IPS-11a (cell line): ENCODE data around the gene SH3YL1.

Source experiments
- H3K4me3 ChIP-seq: one replicate; pipeline ENCODE4 v1.5.1; 2013; ENCODE audit warnings: low read depth, low read length, control low read depth

The SH3YL1 gene

GRCh38 chr2:223971-224760, 39.7 kb downstream of the SH3YL1 start:
- H3K4me3 ChIP-seq: no peak overlapping the region

DNA sequence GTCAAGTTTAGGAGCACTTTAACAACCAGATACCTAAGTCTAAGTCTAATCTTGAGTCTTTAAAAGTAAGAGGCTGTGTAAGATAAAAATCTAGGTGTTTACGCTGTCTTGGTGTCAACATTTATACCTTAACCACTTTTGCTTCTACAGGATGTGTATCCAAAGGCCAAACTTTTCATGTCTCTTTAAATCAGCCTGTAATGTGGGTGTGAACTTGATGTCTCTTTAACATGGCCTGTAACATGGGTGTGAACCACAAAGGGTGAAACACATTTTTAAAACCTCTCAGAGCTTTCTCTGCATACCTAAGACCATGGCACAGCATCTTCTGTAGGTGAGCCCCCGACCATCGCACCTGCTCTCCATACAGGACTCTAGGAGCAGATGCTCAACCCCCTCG, 40.4 kb downstream of the SH3YL1 start:
- H3K4me3 ChIP-seq: no peak overlapping the region

GRCh38 chr2:216068-216467, 47.8 kb downstream of the SH3YL1 start:
- no peak overlapping the region for H3K4me3 ChIP-seq

DNA sequence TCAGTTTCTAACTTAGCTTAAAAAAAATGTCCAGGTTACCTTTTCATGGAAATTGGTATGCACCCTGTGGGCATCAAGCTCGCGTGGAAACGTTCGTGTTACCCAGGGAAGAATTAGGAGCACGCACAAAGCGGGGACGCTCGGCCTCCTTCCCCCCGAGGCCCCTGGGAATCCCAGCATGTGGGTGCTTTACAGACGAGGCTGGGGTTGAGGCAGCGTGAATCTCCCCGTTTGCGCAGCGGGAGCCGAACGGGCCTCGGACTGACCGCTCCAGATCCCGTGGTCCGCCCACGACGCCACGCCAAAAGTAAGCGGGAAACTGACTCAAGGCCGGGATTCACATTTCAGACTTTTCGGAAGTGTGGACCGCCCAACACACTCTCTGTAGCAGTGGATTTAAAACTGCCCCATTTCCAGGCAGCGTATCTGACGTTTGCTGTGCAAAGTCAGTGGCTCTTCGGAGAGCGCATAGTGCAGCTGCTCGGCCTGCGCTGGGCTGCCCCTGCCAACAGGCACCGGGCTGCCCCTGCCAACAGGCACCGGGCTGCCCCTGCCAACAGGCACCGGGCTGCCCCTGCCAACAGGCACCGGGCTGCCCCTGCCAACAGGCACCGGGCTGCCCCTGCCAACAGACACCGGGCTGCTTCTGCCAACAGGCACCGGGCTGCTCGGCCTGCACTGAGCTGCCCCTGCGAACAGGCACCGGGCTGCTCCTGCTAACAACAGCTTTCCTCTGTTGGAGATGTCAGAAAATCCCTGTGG, 49.7 kb downstream of the SH3YL1 start:
- H3K4me3 ChIP-seq: no peak overlapping the region

- no peak overlapping the region for H3K4me3 ChIP-seq
Measured at GRCh38 chr2:211486-212184, 52.2 kb downstream of the SH3YL1 start.

DNA sequence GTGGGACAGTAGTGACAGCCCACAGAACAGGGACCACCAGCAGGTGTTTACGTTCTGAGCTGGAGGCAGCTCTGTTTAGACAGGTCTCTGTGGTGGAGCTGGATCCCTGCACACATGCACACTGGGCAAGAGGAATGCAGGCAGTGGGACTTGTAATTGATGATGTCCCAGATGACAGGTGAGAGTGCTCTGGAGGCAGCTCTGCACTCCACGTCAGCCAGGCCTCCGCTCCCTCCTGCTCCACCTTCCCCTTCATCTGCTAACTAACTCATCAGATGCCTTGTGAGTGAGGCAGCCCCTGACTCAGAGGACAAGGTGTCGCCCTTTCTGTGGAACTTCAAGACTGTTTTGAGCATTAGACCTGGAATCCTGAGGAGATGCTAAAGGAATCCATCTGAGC, 53.2 kb downstream of the SH3YL1 start:
- H3K4me3 ChIP-seq: no peak overlapping the region

DNA sequence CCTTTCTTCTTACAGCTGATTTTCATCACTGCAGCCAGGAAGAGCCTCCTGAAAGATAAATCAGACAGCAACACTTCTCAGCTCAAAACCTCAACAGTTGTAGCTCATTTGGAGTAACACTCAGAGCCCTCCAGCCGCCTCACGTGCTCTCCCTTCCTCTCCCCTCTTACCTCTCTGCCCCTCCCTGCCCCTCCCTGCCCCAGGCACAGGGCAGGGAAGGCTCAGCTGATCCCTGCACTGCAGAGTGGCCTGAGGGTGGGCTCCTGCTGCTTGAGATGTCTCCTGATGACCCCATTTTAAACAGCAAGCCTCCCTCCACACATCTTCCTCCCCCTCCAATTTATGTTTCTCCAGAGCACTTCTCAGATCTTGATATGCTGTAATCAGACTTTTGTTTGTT, 54.4 kb downstream of the SH3YL1 start:
- no peak overlapping the region for H3K4me3 ChIP-seq

DNA sequence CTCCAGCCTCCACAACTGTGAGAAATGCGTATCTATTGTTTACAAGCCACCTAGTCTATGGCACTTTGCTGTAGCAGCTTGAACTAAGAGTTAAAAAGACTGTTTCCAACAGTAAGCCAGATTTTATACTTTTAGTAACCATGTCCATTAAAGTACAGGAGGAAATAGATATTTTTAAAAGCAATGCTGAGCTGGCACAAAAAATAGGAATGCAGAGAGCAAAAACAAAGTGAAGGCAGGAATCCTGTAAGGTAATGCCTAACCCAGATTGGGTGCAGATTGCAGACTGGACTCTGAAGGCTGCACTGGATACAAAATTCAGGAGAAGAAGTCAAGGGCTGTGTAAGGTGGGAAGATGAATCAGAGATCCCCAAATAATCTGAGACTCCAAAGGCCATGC, 55.5 kb downstream of the SH3YL1 start:
- no peak overlapping the region for H3K4me3 ChIP-seq

- H3K4me3 ChIP-seq: no peak overlapping the region
Measured at GRCh38 chr2:203984-204383, 59.8 kb downstream of the SH3YL1 start.

DNA sequence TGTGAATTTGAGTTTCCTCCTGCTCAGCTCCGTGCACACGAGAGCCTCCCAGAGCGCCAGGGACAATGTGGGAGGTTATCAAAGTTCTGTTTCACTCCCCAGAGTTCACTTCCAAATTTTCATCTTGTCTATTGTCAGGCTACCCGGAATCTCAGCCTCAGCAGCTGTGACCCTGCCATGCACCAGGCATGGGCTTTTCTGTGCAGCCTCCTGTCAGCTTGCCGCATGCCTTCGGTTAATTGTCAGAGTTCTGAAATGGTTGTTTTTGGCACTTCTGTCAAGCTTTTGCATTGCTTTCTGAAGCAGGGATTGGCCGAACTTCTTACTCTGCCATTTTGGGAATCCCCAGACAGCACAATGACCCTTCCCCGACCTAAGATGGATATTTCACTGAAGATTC, 60.4 kb downstream of the SH3YL1 start:
- H3K4me3 ChIP-seq: no peak overlapping the region

GRCh38 chr2:202945-203344, 60.9 kb downstream of the SH3YL1 start:
- H3K4me3 ChIP-seq: no peak overlapping the region

GRCh38 chr2:201648-202433, 62.0 kb downstream of the SH3YL1 start:
- no peak overlapping the region for H3K4me3 ChIP-seq

DNA sequence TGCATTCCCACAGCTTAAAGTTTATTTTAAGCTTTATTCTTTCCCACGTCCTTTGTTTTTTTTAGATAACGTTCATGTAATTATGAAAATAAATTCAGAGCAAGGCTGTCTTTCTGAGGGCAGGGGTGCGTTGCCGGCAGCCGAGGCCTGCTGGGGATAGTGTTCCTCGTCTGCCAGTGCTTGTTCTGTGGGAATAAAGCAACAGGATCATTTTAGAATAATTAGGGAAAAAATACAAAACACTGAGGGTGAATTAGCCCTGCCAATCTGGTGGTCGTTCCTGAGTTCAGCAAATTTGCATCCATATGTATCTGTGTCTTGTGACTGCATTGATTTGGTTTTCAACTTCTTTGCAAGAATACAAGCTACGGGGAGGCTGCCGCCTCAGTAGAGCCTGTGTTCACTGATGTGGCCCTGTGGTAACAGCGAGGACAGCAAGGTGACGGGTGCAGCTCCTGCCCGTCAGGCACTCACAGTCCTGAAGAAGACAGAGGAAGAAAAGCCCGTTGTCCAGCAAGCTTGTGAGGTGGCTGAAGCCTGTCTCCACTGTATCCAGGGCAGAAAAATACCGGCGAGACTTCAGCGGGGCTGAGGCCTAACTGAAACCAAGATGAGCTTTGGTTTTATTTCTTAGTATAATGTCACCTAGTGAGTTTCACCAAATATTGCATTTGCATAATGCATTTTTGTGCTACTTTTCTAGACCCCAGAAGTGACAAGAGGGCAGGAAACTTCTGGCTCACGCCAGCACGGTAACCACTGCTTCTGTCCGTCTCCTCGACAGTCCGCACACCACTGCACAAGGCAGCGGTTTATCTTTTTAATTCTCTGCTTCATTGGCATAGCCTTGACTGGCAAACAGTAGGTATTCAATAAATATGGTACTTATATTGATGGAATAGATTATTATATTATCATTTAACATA, 64.5 kb downstream of the SH3YL1 start:
- H3K4me3 ChIP-seq: no peak overlapping the region

DNA sequence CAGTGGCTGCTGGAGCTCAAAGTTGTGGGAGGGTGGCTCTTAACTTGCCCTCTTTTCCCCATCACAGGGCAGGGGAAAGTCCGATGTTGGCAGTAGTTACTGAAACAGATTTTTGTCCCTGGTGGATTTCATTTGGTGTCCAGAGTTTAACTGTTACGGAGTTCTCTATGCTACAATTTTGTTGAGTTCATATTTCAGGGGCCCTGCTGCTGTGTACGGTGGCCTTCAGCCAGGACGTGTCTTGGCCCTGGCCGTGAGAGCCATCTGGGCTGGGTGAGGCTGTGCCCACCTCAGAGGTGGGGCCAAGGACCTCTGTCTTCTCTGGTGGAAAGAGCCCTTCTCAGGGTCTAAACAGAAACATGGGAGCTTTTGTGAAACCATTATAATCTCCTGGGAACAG, 67.4 kb downstream of the SH3YL1 start:
- H3K4me3 ChIP-seq: no peak overlapping the region

DNA sequence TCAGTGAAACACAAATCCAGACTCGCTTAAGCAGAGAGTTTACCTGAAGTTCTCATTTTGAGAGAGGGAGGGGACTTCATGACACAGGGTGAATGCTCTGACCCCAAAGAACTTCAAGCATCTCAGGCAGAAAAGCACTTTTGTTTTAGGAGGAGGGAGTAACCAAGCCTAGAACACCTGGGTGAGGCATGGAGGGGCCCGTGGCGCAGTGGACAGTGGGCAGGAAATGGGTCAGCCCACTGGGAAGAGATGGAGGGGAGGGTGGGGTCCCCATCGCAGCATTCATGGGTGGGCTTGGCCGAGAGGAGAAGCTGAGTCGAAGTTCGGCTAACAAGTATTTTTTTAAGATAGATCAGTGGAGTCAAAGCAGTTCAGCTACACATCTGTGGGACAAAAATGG, 67.9 kb downstream of the SH3YL1 start:
- no peak overlapping the region for H3K4me3 ChIP-seq

DNA sequence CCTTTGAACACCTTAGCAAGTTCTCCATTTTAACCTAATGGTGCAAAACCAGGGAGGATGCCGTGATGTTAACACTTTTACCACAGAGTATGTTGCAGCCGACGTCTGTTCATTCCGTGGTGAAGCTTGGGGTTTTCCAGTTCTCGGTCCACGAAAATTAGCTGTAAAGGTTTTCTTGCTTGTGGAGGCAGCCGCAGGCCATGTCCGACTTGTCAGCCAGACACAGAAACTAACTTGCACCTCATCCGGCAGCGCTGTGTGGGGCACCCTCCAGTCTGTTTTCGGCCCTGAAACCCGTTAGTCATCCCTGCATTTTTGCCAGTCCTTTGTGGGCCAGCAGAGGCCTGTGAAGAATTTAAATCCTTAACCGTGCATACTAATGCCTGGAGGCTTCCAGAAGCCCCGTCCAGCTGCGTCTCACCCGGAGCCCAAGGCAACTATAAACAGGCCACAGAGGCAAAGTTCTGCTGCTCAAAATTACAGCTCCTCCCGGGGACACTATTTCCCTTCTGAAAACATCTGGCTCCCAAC, 70.6 kb downstream of the SH3YL1 start:
- no peak overlapping the region for H3K4me3 ChIP-seq

GRCh38 chr2:191311-192190, 72.3 kb downstream of the SH3YL1 start:
- no peak overlapping the region for H3K4me3 ChIP-seq

GRCh38 chr2:187825-188224, 76.0 kb downstream of the SH3YL1 start:
- H3K4me3 ChIP-seq: no peak overlapping the region

DNA sequence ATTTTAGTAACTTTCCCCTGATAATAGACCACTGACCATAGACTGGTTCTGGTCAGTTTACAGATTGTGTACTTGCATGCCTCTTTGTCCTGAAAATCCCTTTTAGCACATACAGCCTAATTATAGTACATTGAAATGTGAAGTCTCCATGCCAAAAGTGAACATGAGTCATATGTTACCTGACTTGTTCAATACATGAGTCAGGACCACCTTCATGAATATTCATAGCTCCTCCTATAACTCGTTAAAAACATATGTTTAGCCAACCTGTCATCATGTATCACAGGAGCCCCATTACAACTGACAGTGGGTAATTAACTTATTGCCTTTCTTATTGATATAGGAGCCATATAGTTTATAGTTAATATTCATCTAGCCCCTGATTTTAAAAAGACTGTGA, 78.6 kb downstream of the SH3YL1 start:
- no peak overlapping the region for H3K4me3 ChIP-seq
